ENCODE data around the gene TUBB2B.

DNA sequence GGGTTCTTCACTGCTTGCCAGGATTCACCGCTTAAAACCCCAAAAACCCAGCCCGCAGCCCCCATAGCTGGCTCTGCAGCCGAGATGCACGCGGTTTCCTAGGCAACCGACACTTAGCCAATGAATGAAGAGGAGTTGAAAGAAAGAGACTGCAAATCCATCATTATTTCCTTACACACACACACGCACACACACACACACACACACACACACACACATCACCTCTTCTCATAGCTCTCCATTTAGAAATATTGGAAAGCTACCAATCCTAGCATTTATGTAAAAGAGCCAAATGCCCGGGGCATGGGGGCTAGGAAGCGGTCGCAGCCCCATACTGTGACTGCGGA is 3.4 kb upstream of the TUBB2B start:
- TF ChIP-seq, protein P1, sequence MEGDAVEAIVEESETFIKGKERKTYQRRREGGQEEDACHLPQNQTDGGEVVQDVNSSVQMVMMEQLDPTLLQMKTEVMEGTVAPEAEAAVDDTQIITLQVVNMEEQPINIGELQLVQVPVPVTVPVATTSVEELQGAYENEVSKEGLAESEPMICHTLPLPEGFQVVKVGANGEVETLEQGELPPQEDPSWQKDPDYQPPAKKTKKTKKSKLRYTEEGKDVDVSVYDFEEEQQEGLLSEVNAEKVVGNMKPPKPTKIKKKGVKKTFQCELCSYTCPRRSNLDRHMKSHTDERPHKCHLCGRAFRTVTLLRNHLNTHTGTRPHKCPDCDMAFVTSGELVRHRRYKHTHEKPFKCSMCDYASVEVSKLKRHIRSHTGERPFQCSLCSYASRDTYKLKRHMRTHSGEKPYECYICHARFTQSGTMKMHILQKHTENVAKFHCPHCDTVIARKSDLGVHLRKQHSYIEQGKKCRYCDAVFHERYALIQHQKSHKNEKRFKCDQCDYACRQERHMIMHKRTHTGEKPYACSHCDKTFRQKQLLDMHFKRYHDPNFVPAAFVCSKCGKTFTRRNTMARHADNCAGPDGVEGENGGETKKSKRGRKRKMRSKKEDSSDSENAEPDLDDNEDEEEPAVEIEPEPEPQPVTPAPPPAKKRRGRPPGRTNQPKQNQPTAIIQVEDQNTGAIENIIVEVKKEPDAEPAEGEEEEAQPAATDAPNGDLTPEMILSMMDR (IDR thresholded peaks at IDR 0.05), result no peak
- no peak for TF ChIP-seq POLR2A (IDR thresholded peaks at IDR 0.05)
- no peak for TF ChIP-seq POLR2AphosphoS5 (IDR thresholded peaks at IDR 0.05)

Measured in suprapubic skin (tissue), 4 donors.